ENCODE data around the gene CNN3.

- no peak for TF ChIP-seq POLR2A (IDR thresholded peaks at IDR 0.05)
- no peak for TF ChIP-seq CTCF (IDR thresholded peaks at IDR 0.05)
- no peak for TF ChIP-seq EP300 (IDR thresholded peaks at IDR 0.05)
These were observed 23.5 kb downstream of the CNN3 start for GRCh38 chr1:94903280-94904009.

Measured in tibial nerve (tissue), 4 donors.